Gastrocnemius medialis (tissue), 4 donors: Measurements from ENCODE around the gene FOXN1. TPM values are rescaled to one million over a fixed set of nuclear protein-coding genes. Genes with fewer than 3 reads are reported as not detected.
"Not testable (repeated sequence)": the region's sequence is repeated elsewhere in the genome, so short reads cannot be mapped to it uniquely, and the experiment has no call there.

ENCODE experiments used
- ATAC-seq, 2 donors: fragments of 150-250 bp; one replicate each; pipeline ENCODE4 v1.9.1; 2016
- DNase-seq, 2 donors: peaks; one replicate each; pipeline ENCODE4 v3.0.0-alpha.2; 2019
- H3K27ac ChIP-seq, 4 donors: fragments of 200-600 bp; sonication (generic); 1 replicate in 1 of 4; 2 replicates in 3 of 4; pipeline ENCODE4 v1.5.1; 2016 to 2018; ENCODE audit warnings: mild to moderate bottlenecking in 2 of 4, moderate library complexity in 1 of 4
- H3K27me3 ChIP-seq, 3 donors: fragments of 200-600 bp; sonication (generic) in 2 of 3; 1 replicate in 1 of 3; 2 replicates in 2 of 3; pipeline versions ENCODE4 v1.5.1 to v1.6.0; 2016 to 2019; ENCODE audit warnings: mild to moderate bottlenecking in 1 of 3, moderate library complexity in 1 of 3
- H3K36me3 ChIP-seq, 2 donors: fragments of 200-600 bp; sonication (generic) in 1 of 2; one replicate each; pipeline ENCODE4 v1.5.1; 2017 to 2018
- H3K4me1 ChIP-seq, 2 donors: fragments of 200-600 bp; sonication (generic) in 1 of 2; one replicate each; pipeline ENCODE4 v1.5.1; 2016 to 2017; ENCODE audit warnings: mild to moderate bottlenecking in 2 of 2
- H3K4me3 ChIP-seq, 4 donors: fragments of 200-600 bp; sonication (generic) in 3 of 4; 1 replicate in 1 of 4; 2 replicates in 3 of 4; pipeline ENCODE4 v1.5.1; 2016 to 2019; ENCODE audit warnings: mild to moderate bottlenecking in 2 of 4
- H3K9me3 ChIP-seq, 3 donors: fragments of 200-600 bp; sonication (generic) in 2 of 3; 1 replicate in 1 of 3; 2 replicates in 2 of 3; pipeline ENCODE4 v1.5.1; 2016 to 2019
- CTCF ChIP-seq, 5 experiments: fragments of 450-650 bp in 3 of 5; fragments of 200-600 bp in 2 of 5; sonication (generic) in 2 of 5; IDR thresholded peaks in 4 of 5; conservative IDR thresholded peaks in 1 of 5; 1 replicate in 4 of 5; 2 replicates in 1 of 5; pipeline ENCODE4 v1.5.1; 2016 to 2019; ENCODE audit warnings: antibody characterized with exemption in 5 of 5, mild to moderate bottlenecking in 3 of 5, moderate library complexity in 3 of 5
- POLR2A ChIP-seq, 2 donors: fragments of 450-650 bp; IDR thresholded peaks; one replicate each; pipeline ENCODE4 v1.6.1; 2017; ENCODE audit warnings: antibody characterized with exemption in 2 of 2, mild to moderate bottlenecking in 2 of 2, moderate library complexity in 2 of 2
- in situ Hi-C, 4 donors: fragments of 200-750 bp; cut with MboI; loops; one replicate each; pipeline versions ENCODE4 v1.15.0 to v1.8.0; 2017; ENCODE audit warnings: low sequenced_read_pairs in 4 of 4
- intact Hi-C: fragments of 100-400 bp; cut with DNase I; formaldehyde crosslinking; loops from one replicate; pipeline ENCODE4 v1.15.1; 2023; ENCODE audit warnings: low total_unique reads
- total RNA-seq, 4 donors: library from RNA; depleted of rRNA; stranded (reverse); fragments of >200 nt; gene quantifications; one replicate each; pipeline versions ENCODE4 v1.1.0 to v1.2.3, GENCODE V29; 2016

The FOXN1 gene
- total RNA-seq = not detected

GRCh38 chr17:28505986-28506665 is at the start of gene FOXN1:
TSS of gene FOXN1 (plus strand) at chr17:28506348. CDS start at chr17:28523970, 17,622 bp downstream.
- H3K9me3 ChIP-seq = no peaks in the 10 kb centered on the region
- TF ChIP-seq POLR2A (IDR thresholded peaks at IDR 0.05) = no peak
- DNase-seq (no peak), ATAC-seq (no peak)
- intact Hi-C loops (no loop called here), in situ Hi-C loops (loop anchor here in 1 of 4 donors (25.0 kb wide), 1 partner anchor 94 kb away; the partner anchor contains the start of gene SLC46A1)
- H3K27me3 ChIP-seq = peaks cover 11 to 28% (median 14%) of the 10 kb centered on the region in 3 donors
- no peak within 1 kb of the TSS for H3K4me3 ChIP-seq
- H3K36me3 ChIP-seq = no peaks in the 10 kb centered on the region
- H3K27ac ChIP-seq = no peak within 1 kb of the TSS
- H3K4me1 ChIP-seq = no peaks in the 10 kb centered on the region

GRCh38 chr17:28457890-28458289 is 48.3 kb upstream of the FOXN1 start:
- DNase-seq = no peak
- H3K4me1 ChIP-seq = no peaks in the 10 kb centered on the region
- TF ChIP-seq CTCF (IDR thresholded peaks at IDR 0.05 in 4 of 5, conservative IDR thresholded peaks at IDR 0.05 in 1 of 5) = no peak
- no peak for ATAC-seq
- intact Hi-C loops = no loop called here
- H3K36me3 ChIP-seq = no peaks in the 10 kb centered on the region
- H3K27ac ChIP-seq = no peak overlapping the region
- peaks cover 0 to 5% (median 0%) of the 10 kb centered on the region in 3 donors for H3K27me3 ChIP-seq
- in situ Hi-C loops = no loop called here
- no peak overlapping the region for H3K4me3 ChIP-seq
- H3K9me3 ChIP-seq = no peaks in the 10 kb centered on the region

GRCh38 chr17:28458881-28459280 is 47.3 kb upstream of the FOXN1 start:
- in situ Hi-C loops, H3K27me3 ChIP-seq, H3K4me3 ChIP-seq, H3K9me3 ChIP-seq, H3K4me1 ChIP-seq, H3K36me3 ChIP-seq, DNase-seq, H3K27ac ChIP-seq, intact Hi-C loops, ATAC-seq: not testable (repeated sequence)

GRCh38 chr17:28460901-28461300 is 45.2 kb upstream of the FOXN1 start:
- DNase-seq (no peak), ATAC-seq (no peak)
- no peaks in the 10 kb centered on the region for H3K4me1 ChIP-seq
- no peak overlapping the region for H3K4me3 ChIP-seq
- intact Hi-C loops (no loop called here), in situ Hi-C loops (no loop called here)
- H3K27ac ChIP-seq = no peak overlapping the region
- peaks cover 0 to 8% (median 0%) of the 10 kb centered on the region in 3 donors for H3K27me3 ChIP-seq
- TF ChIP-seq POLR2A (IDR thresholded peaks at IDR 0.05) = no peak
- TF ChIP-seq CTCF (IDR thresholded peaks at IDR 0.05 in 4 of 5, conservative IDR thresholded peaks at IDR 0.05 in 1 of 5) = no peak
- no peaks in the 10 kb centered on the region for H3K9me3 ChIP-seq
- H3K36me3 ChIP-seq = no peaks in the 10 kb centered on the region

- no peak for DNase-seq
- ATAC-seq = no peak
- TF ChIP-seq CTCF (IDR thresholded peaks at IDR 0.05 in 4 of 5, conservative IDR thresholded peaks at IDR 0.05 in 1 of 5) (no peak), POLR2A (IDR thresholded peaks at IDR 0.05) (no peak)
- H3K9me3 ChIP-seq = no peaks in the 10 kb centered on the region
- H3K4me3 ChIP-seq = no peak overlapping the region
- H3K36me3 ChIP-seq = no peaks in the 10 kb centered on the region
- peaks cover 0 to 13% (median 8%) of the 10 kb centered on the region in 3 donors for H3K27me3 ChIP-seq
- in situ Hi-C loops = no loop called here
- no peaks in the 10 kb centered on the region for H3K4me1 ChIP-seq
- H3K27ac ChIP-seq = no peak overlapping the region
- intact Hi-C loops = no loop called here
These were observed 40.1 kb upstream of the FOXN1 start for GRCh38 chr17:28466001-28466400.
